H1 (cell line): ENCODE results near the gene PLA2G2E. TPM values are rescaled to one million over a fixed set of nuclear protein-coding genes. Genes with fewer than 3 reads are reported as not detected.

ENCODE experiments used
- CTCF ChIA-PET: fragments of 300-600 bp; sonication (Branson Sonifier 250); formaldehyde crosslinking; loops from one replicate; lab custom pipeline; 2021; ENCODE audit not compliant: partially characterized antibody; lab: Charles Lee
- POLR2A ChIA-PET: fragments of 300-600 bp; sonication (Branson Sonifier 250); formaldehyde crosslinking; loops from one replicate; lab custom pipeline; 2021; ENCODE audit warnings: inconsistent platforms; ENCODE audit not compliant: partially characterized antibody; lab: Charles Lee
- DNase-seq, 2 experiments: peaks; one replicate each; pipeline versions ENCODE4 v3.0.0 to v3.0.0-alpha.2; 2010 to 2022; ENCODE audit warnings: low spot score in 2 of 2, low read depth in 1 of 2, mixed read lengths in 1 of 2
- FAIRE-seq: peaks from 2 replicates; lab custom pipeline; 2011; peaks lifted over from hg19 to GRCh38; lab: Jason Lieb, UNC
- H2AFZ ChIP-seq: 2 replicates; pipeline ENCODE4 v1.8.1; 2012; ENCODE audit warnings: low read length, inconsistent platforms
- H2AK5ac ChIP-seq: 2 replicates; pipeline ENCODE4 v1.6.1; 2013; ENCODE audit warnings: low read depth, low read length
- H2BK120ac ChIP-seq: replicated peaks from 2 replicates; pipeline ENCODE3; 2013; ENCODE audit warnings: low read depth, low read length, inconsistent platforms
- H2BK12ac ChIP-seq: 2 replicates; pipeline ENCODE4 v1.6.1; 2013; ENCODE audit warnings: low read depth, low read length
- H2BK15ac ChIP-seq: 2 replicates; pipeline ENCODE4 v1.6.1; 2013; ENCODE audit warnings: low read length
- H2BK20ac ChIP-seq: 2 replicates; pipeline ENCODE4 v1.6.1; 2013; ENCODE audit warnings: low read length
- H2BK5ac ChIP-seq: 2 replicates; pipeline ENCODE4 v1.6.1; 2013; ENCODE audit warnings: low read depth, low read length
- H3K14ac ChIP-seq: 2 replicates; pipeline ENCODE4 v1.6.1; 2013; ENCODE audit warnings: inconsistent platforms; ENCODE audit not compliant: insufficient read length
- H3K18ac ChIP-seq: 2 replicates; pipeline ENCODE4 v1.6.1; 2013; ENCODE audit warnings: low read length; ENCODE audit errors: extremely low read depth
- H3K23ac ChIP-seq: 2 replicates; pipeline ENCODE4 v1.6.1; 2013; ENCODE audit warnings: inconsistent platforms; ENCODE audit not compliant: insufficient read length
- H3K23me2 ChIP-seq: 2 replicates; pipeline ENCODE4 v1.6.1; 2013; ENCODE audit warnings: low read depth, low read length
- H3K27ac ChIP-seq: 2 replicates; pipeline ENCODE4 v1.6.1; 2011; ENCODE audit warnings: low read depth, low read length, inconsistent platforms
- H3K27me3 ChIP-seq, 4 experiments: replicated peaks in 1 of 4; 1 replicate in 1 of 4; 2 replicates in 3 of 4; pipeline versions ENCODE4 v1.6.1 to v1.8.1; 2011 to 2013; ENCODE audit warnings: low read length in 3 of 4, mild to moderate bottlenecking in 3 of 4, inconsistent platforms in 2 of 4, mixed read lengths in 2 of 4, moderate library complexity in 1 of 4; ENCODE audit not compliant: control insufficient read depth in 3 of 4, insufficient read depth in 3 of 4; ENCODE audit errors: extremely low read depth in 1 of 4
- H3K36me3 ChIP-seq, 4 experiments: 2 replicates each; pipeline versions ENCODE4 v1.6.1 to v1.8.1; 2011 to 2013; ENCODE audit warnings: mild to moderate bottlenecking in 4 of 4, low read length in 3 of 4, moderate library complexity in 2 of 4, control low read depth in 1 of 4, inconsistent platforms in 1 of 4; ENCODE audit not compliant: insufficient read depth in 4 of 4, control insufficient read depth in 2 of 4
- H3K4ac ChIP-seq: replicated peaks from 2 replicates; pipeline ENCODE3; 2013; ENCODE audit warnings: low read length, low read depth, mixed read lengths, inconsistent platforms; ENCODE audit not compliant: insufficient read length
- H3K4me1 ChIP-seq, 4 experiments: replicated peaks in 1 of 4; 1 replicate in 1 of 4; 2 replicates in 3 of 4; pipeline versions ENCODE4 v1.6.1 to v1.8.1; 2011 to 2013; ENCODE audit warnings: low read length in 3 of 4, inconsistent platforms in 2 of 4, mixed read lengths in 1 of 4; ENCODE audit not compliant: insufficient read depth in 4 of 4, control insufficient read depth in 3 of 4
- H3K4me2 ChIP-seq, 2 experiments: 2 replicates each; pipeline versions ENCODE4 v1.6.1 to v1.8.1; 2011 to 2013; ENCODE audit warnings: low read depth in 2 of 2, low read length in 2 of 2, control low read depth in 1 of 2, inconsistent platforms in 1 of 2, mild to moderate bottlenecking in 1 of 2; ENCODE audit not compliant: insufficient read depth in 1 of 2
- H3K4me3 ChIP-seq, 4 experiments: fragments of 200-600, 300-600 bp in 1 of 4; sonication (generic), shearing (Covaris generic), sonication (Bioruptor Twin) in 1 of 4; 2 replicates each; pipeline versions ENCODE4 v1.5.1 to v1.8.1; 2011 to 2016; ENCODE audit warnings: low read length in 4 of 4, low read depth in 3 of 4, control low read depth in 2 of 4, inconsistent platforms in 2 of 4, mild to moderate bottlenecking in 2 of 4, mixed read lengths in 1 of 4, moderate library complexity in 1 of 4; ENCODE audit not compliant: insufficient read depth in 2 of 4; ENCODE audit errors: extremely low read depth in 1 of 4
- H3K56ac ChIP-seq: replicated peaks from 2 replicates; pipeline ENCODE3; 2013; ENCODE audit warnings: low read depth, mild to moderate bottlenecking, mixed read lengths, low read length, inconsistent platforms; ENCODE audit not compliant: insufficient read length
- H3K79me1 ChIP-seq: 2 replicates; pipeline ENCODE4 v1.6.1; 2013; ENCODE audit warnings: low read depth, low read length, control low read depth
- H3K79me2 ChIP-seq, 2 experiments: 2 replicates each; pipeline versions ENCODE4 v1.6.1 to v1.8.1; 2012 to 2013; ENCODE audit warnings: low read length in 2 of 2, mild to moderate bottlenecking in 2 of 2, inconsistent platforms in 1 of 2; ENCODE audit not compliant: insufficient read depth in 2 of 2, control insufficient read depth in 1 of 2
- H3K9ac ChIP-seq, 4 experiments: replicated peaks in 1 of 4; 1 replicate in 1 of 4; 2 replicates in 3 of 4; pipeline versions ENCODE4 v1.6.1 to v1.8.1; 2011 to 2013; ENCODE audit warnings: low read depth in 3 of 4, low read length in 3 of 4, control low read depth in 2 of 4, mild to moderate bottlenecking in 2 of 4, moderate library complexity in 2 of 4, inconsistent platforms in 1 of 4; ENCODE audit errors: extremely low read depth in 1 of 4
- H3K9me3 ChIP-seq, 2 experiments: 2 replicates each; pipeline versions ENCODE4 v1.6.1 to v1.8.1; 2012 to 2013; ENCODE audit warnings: mild to moderate bottlenecking in 2 of 2, moderate library complexity in 2 of 2, control low read depth in 1 of 2, inconsistent platforms in 1 of 2, low read depth in 1 of 2, low read length in 1 of 2, mixed read lengths in 1 of 2; ENCODE audit not compliant: insufficient read depth in 2 of 2
- H4K20me1 ChIP-seq, 2 experiments: replicated peaks in 1 of 2; 2 replicates each; pipeline versions ENCODE3 to v1.8.1; 2011 to 2013; ENCODE audit warnings: inconsistent platforms in 2 of 2, low read length in 2 of 2, mild to moderate bottlenecking in 1 of 2; ENCODE audit not compliant: insufficient read depth in 2 of 2, control insufficient read depth in 1 of 2
- H4K5ac ChIP-seq: 2 replicates; pipeline ENCODE4 v1.6.1; 2013; ENCODE audit warnings: low read length, low read depth, mixed read lengths, inconsistent platforms; ENCODE audit not compliant: insufficient read length
- H4K8ac ChIP-seq: 2 replicates; pipeline ENCODE4 v1.8.0; 2013; ENCODE audit warnings: mild to moderate bottlenecking, moderate library complexity, low read length, inconsistent platforms; ENCODE audit not compliant: insufficient read depth; ENCODE audit errors: extremely low read depth
- H4K91ac ChIP-seq: replicated peaks from 2 replicates; pipeline ENCODE3; 2013; ENCODE audit warnings: low read length, mixed read lengths, inconsistent platforms; ENCODE audit not compliant: insufficient read length
- MAFK ChIP-seq: IDR thresholded peaks from 2 replicates; pipeline ENCODE4 v1.6.1; 2012; ENCODE audit warnings: low read depth, mild to moderate bottlenecking, improper control_type of control experiment, low read length
- TAF1 ChIP-seq: IDR thresholded peaks from 2 replicates; pipeline ENCODE4 v1.6.1; 2011; ENCODE audit warnings: mild to moderate bottlenecking, low read depth, low read length
- WGBS, 2 experiments: shearing (Covaris generic) in 1 of 2; methylation state at CpG; one replicate each; pipeline versions ENCODE4 v1.1.6 to v1.1.7; 2013 to 2015; ENCODE audit warnings: low lambda C conversion rate in 2 of 2, mixed read lengths in 2 of 2, inconsistent platforms in 1 of 2, low coverage in 1 of 2, missing lambda C conversion rate in 1 of 2; ENCODE audit not compliant: insufficient replicate concordance in 2 of 2, insufficient coverage in 1 of 2, insufficient read length in 1 of 2; ENCODE audit errors: extremely low coverage in 1 of 2, missing lambda C conversion rate in 1 of 2; 5-methylcytosine and 5-hydroxymethylcytosine counted together
- polyA plus RNA-seq, 7 experiments: library from polyadenylated mRNA; depleted of rRNA in 3 of 7; stranded (reverse) in 5 of 7; unstranded in 2 of 7; fragments of >200 nt in 5 of 7; fragments of 200-250 nt in 2 of 7; gene quantifications; 1 replicate in 5 of 7; 2 replicates in 1 of 7; 4 replicates in 1 of 7; pipeline versions ENCODE4 v1.2.1 to v1.2.3, GENCODE V29; 2011 to 2013; ENCODE audit warnings: missing spikeins in 2 of 7, mixed read lengths in 2 of 7
- total RNA-seq: library from RNA; stranded (reverse); fragmentation: NEBNext Ultra II Directional; extraction: Animal tissue kit (Norgen Biotek cat#: 25700); gene quantifications from 2 replicates; pipeline ENCODE4 v1.2.1, GENCODE V29; 2021

PLA2G2E gene
- total and polyA plus RNA-seq, 2 of the 8 experiments (the other 6 are each of a cell fraction or from before 2014, with no cell fraction given), result not detected

DNA sequence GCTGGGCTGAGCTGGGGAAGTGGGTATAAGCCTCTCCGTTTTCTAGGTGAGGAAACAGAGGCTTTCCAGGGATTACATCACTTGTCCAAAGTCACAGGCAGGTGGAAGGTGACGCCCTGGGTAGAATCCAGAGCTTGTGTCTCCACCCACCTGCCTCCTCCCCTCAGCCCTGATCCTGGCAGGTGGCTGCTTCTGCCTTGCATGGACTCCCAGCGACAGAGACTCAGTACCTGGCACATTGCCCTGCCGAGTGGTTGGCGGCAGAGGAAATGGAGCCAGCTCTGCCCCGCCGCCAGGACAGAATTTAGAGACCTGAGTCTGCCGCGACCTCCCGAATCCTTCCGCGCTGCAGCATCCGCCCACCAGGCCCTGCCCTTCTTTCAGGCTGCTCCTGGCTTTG, 2.1 kb downstream of the PLA2G2E start:
- Histone ChIP-seq H2BK5ac (no peak overlapping the region), H4K20me1 (no peaks in the 10 kb centered on the region), H3K79me2 (no peaks in the 10 kb centered on the region), H2BK12ac (no peak overlapping the region), H3K36me3 (no peaks in the 10 kb centered on the region), H4K8ac (no peak overlapping the region), H3K14ac (no peak overlapping the region), H3K27me3 (no peaks in the 10 kb centered on the region), H3K79me1 (no peaks in the 10 kb centered on the region), H3K9me3 (no peaks in the 10 kb centered on the region), H3K4me2 (no peak overlapping the region), H3K18ac (no peak overlapping the region), H3K56ac (no peak overlapping the region), H3K4me3 (no peak overlapping the region), H3K23ac (no peak overlapping the region), H3K23me2 (no peaks in the 10 kb centered on the region; the same call in 1 of the 2 replicates), H2BK15ac (no peak overlapping the region), H3K4ac (no peak overlapping the region), H3K27ac (no peak overlapping the region), H4K5ac (no peak overlapping the region), H2BK20ac (no peak overlapping the region), H2AK5ac (no peak overlapping the region), H4K91ac (no peak overlapping the region), H2BK120ac (no peak overlapping the region), H2AFZ (no peak overlapping the region), H3K4me1 (peaks cover 0 to 3% (median 0%) of the 10 kb centered on the region in 4 experiments; a peak in 1 of 7 replicates), H3K9ac (no peak overlapping the region)
- CTCF ChIA-PET, result interaction anchor here (0.8 to 10.5 kb wide), 17 partner anchors 9 to 509 kb away, joined by 3 to 127 read pairs (median 5); no protein-coding TSS in a partner anchor
- DNase-seq, result no peak
- TF ChIP-seq TAF1, result no peak
- no peak for TF ChIP-seq MAFK
- FAIRE-seq, result no peak
- POLR2A ChIA-PET, result interaction anchor here (0.5 to 1.3 kb wide), 4 partner anchors 26 to 351 kb away, joined by 3 to 4 read pairs (median 3); no protein-coding TSS in a partner anchor
- 87% methylated on average over 10 of the region's 13 CpGs; no CpG with 5 or more reads in 1 of the 2 experiments for WGBS, 2 experiments
